ENCODE data around the gene PRSS33.

DNA sequence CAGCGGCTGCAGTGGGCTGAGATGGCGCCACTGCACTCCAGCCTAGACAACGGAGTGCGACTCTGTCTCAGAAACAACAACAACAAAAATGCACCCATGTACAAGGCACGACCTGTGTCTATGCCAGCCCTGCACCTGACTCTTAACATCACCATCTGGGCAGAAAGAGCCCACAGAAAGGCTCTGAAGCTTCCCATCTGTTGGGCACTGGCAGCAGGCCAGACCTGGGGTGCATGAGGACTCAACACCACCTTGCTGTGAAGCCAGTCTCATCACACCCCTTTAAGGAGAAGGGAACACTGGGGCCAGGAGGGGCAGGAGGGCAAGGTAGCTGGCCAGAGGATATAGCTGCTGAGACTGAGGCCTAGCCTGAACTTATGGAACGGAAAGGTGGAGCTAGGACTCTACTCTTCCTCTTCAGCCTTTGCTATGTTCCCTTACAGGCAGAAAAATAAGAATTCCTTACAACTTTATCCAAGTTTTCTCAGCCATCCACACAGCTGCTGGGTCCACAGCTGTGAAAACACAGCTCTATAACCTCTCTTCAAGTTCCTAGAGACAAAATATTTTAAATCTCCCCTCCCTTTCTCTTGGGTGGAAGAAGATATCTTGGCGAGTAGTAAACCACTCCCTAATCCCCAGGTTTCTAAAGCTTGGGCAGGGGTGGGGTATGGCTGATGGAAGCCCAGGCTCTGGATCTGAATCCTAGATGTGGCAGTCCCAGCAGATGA, 13.0 kb downstream of the PRSS33 start:
- TF ChIP-seq, protein P1, sequence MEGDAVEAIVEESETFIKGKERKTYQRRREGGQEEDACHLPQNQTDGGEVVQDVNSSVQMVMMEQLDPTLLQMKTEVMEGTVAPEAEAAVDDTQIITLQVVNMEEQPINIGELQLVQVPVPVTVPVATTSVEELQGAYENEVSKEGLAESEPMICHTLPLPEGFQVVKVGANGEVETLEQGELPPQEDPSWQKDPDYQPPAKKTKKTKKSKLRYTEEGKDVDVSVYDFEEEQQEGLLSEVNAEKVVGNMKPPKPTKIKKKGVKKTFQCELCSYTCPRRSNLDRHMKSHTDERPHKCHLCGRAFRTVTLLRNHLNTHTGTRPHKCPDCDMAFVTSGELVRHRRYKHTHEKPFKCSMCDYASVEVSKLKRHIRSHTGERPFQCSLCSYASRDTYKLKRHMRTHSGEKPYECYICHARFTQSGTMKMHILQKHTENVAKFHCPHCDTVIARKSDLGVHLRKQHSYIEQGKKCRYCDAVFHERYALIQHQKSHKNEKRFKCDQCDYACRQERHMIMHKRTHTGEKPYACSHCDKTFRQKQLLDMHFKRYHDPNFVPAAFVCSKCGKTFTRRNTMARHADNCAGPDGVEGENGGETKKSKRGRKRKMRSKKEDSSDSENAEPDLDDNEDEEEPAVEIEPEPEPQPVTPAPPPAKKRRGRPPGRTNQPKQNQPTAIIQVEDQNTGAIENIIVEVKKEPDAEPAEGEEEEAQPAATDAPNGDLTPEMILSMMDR (IDR thresholded peaks at IDR 0.05; ENCODE audit: low read depth, low read length, poor library complexity, severe bottlenecking), result no peak
- TF ChIP-seq EZH2phosphoT487 (IDR thresholded peaks at IDR 0.05; ENCODE audit: borderline replicate concordance, low read length), result no peak

Data from DOHH2 (cell line).